VCaP (cell line): Measurements from ENCODE around the gene ARNT2.

ENCODE experiments used
- H3K27ac ChIP-seq: fragments of 450-650 bp; 2 replicates; pipeline ENCODE4 v1.5.1; 2017
- CTCF ChIP-seq: fragments of 450-650 bp; conservative IDR thresholded peaks from 2 replicates; pipeline ENCODE4 v1.5.1; 2017; ENCODE audit warnings: mild to moderate bottlenecking, moderate library complexity

Gene ARNT2

DNA sequence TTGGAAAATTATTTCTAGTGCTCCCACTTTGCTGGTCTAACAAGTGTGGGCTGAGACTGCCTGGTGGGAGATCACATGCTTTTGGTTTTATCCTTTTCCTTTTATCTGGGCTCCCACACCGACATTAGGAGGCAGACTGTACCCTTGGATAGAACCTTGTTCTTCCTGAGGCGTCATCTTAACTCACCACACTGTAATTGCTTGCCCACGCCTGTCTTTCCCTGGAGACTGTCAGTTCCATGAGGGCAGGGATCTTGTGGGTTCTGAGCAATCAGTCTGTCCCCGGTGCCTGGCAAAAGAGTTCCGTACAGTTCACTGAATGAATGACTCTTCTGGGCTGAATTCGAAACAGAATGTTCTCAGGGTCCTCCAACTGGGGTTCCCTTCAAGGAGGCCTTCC lies 166.4 kb downstream of the ARNT2 start:
- no peak for TF ChIP-seq CTCF
- H3K27ac ChIP-seq: no peak overlapping the region

- TF ChIP-seq CTCF: no peak
- H3K27ac ChIP-seq: no peak overlapping the region
Measured at GRCh38 chr15:80572337-80572736, 168.2 kb downstream of the ARNT2 start.

GRCh38 chr15:80573606-80574005 lies 169.4 kb downstream of the ARNT2 start:
- no peak for TF ChIP-seq CTCF
- no peak overlapping the region for H3K27ac ChIP-seq

DNA sequence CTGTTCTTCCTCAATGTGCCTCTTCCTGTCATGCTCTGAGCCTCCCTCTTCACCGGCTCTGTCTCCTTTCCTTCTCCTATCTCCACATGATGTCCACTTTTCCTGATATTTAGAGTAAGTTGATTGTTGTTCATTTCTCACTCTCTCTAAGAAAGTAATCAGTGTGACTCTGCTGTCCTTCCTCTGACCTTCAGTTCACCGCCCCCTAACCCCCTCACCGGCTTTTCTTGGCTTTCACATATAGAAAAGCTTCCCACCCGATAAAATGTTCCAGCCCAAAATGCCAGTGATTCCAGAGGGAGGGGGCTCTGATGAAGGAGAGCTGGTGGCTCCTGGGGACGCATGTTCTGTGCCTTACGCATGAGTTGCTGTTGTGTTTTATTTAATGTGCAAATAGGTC lies 170.4 kb downstream of the ARNT2 start:
- H3K27ac ChIP-seq: no peak overlapping the region
- no peak for TF ChIP-seq CTCF

- no peak for TF ChIP-seq CTCF
Measured at GRCh38 chr15:80576519-80577090, 172.4 kb downstream of the ARNT2 start.

DNA sequence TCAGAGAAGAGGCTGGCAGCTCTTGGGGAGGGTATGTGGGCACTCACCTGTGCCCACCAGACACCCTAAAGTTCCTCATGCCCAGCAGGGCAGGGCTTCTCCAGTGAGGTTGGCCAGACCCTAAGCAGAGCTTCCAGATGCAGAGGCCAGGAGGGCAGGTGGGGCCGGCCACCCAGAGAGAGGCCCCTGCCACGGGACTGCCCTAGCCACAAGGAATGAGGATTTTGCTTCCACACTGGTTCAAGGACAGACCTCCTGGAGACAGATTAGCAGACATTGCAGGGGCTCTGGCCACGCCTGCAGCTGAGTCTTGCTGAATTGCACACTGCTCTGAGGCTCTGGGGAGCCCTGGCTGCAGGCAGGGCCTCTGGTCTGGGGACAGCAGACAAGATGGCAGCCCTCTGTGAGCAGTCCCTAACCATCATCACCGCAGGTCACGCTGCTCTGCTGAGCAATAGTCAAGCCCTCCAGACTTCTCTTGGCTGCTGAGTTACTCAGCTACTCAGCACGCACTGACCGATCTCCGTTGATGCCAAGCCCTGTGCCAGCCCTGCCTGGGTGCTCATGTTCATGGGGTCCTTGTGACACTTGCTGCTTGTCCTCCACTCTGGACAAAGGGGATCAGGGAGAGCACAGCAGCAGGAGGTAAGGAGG lies 173.5 kb downstream of the ARNT2 start:
- TF ChIP-seq CTCF: no peak

More at GRCh38 chr15:80576519-80577090, 172.4 kb downstream of the ARNT2 start:
- H3K27ac ChIP-seq: no peak overlapping the region

DNA sequence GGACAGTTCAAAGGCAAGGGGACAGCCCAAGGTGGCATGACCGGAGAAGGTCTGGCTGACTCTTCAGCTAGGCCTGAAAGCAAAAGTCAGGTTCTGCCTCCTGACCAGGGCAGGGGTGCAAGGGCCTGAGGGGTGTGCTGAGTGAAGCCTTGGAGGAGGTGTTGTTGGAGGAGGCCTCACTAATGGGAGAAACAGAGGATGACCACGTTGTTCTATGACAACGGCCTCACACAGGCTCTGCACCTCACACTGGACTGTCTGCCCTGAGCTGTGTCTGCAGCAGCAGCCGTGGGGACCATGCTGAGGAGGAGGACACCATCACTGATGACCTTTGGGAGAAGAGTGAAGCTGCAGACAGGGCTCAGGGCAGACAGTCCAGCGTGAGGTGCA lies 174.0 kb downstream of the ARNT2 start:
- no peak for TF ChIP-seq CTCF
- no peak overlapping the region for H3K27ac ChIP-seq

More for the DNA sequence above, 173.5 kb downstream of the ARNT2 start:
- no peak overlapping the region for H3K27ac ChIP-seq
